GM23338 (cell line): ENCODE measurements around the gene MALRD1. TPM values are rescaled to one million over a fixed set of nuclear protein-coding genes. Genes with fewer than 3 reads are reported as not detected.

Experiments
- ATAC-seq: fragments of 200-7000 bp; cut with Tn5 transposase; 3 replicates; pipeline ENCODE4 v1.9.1; 2020
- DNase-seq: peaks from one replicate; pipeline ENCODE4 v3.0.0-alpha.2; 2015; ENCODE audit warnings: low spot score
- H2AFZ ChIP-seq: fragments of 200-600 bp; sonication (generic); 2 replicates; pipeline ENCODE4 v1.8.0; 2016; ENCODE audit warnings: antibody characterized with exemption, mild to moderate bottlenecking, moderate library complexity
- H3F3A ChIP-seq: fragments of 200-600 bp; sonication (generic); replicated peaks from 2 replicates; pipeline ENCODE4 v1.8.0; 2017; ENCODE audit warnings: antibody characterized with exemption, mixed run types, low read depth
- H3K27ac ChIP-seq: fragments of 200-600 bp; sonication (generic); 2 replicates; pipeline ENCODE4 v1.6.1; 2016; ENCODE audit warnings: low read depth
- H3K27me3 ChIP-seq: fragments of 200-600 bp; sonication (generic); 2 replicates; pipeline ENCODE4 v1.8.0; 2016; ENCODE audit warnings: mild to moderate bottlenecking, mixed run types, moderate library complexity; ENCODE audit not compliant: insufficient read depth
- H3K36me3 ChIP-seq: fragments of 200-600 bp; sonication (generic); 2 replicates; pipeline ENCODE4 v1.8.0; 2016; ENCODE audit warnings: mild to moderate bottlenecking; ENCODE audit not compliant: insufficient read depth
- H3K4me1 ChIP-seq: fragments of 200-600 bp; sonication (generic); 2 replicates; pipeline ENCODE4 v1.8.0; 2016; ENCODE audit warnings: mild to moderate bottlenecking, moderate library complexity; ENCODE audit not compliant: insufficient read depth
- H3K4me2 ChIP-seq: fragments of 200-600 bp; sonication (generic); 2 replicates; pipeline ENCODE4 v1.7.1; 2017; ENCODE audit warnings: mixed run types
- H3K4me3 ChIP-seq: fragments of 200-600 bp; sonication (generic); 2 replicates; pipeline ENCODE4 v1.6.1; 2016; ENCODE audit warnings: mixed run types
- H3K79me2 ChIP-seq: fragments of 200-600 bp; sonication (generic); replicated peaks from 2 replicates; pipeline ENCODE4 v1.8.0; 2017; ENCODE audit warnings: mild to moderate bottlenecking; ENCODE audit not compliant: insufficient read depth
- H3K9me2 ChIP-seq: fragments of 200-600 bp; sonication (generic); 2 replicates; pipeline ENCODE4 v1.8.0; 2017; ENCODE audit not compliant: insufficient read depth
- H4K20me1 ChIP-seq: fragments of 200-600 bp; sonication (generic); replicated peaks from 2 replicates; pipeline ENCODE4 v1.8.0; 2017; ENCODE audit warnings: mild to moderate bottlenecking; ENCODE audit not compliant: insufficient read depth
- H3K27ac Mint-ChIP-seq: 2 replicates; pipeline ENCODE4 v1.8.0; 2020; ENCODE audit warnings: inconsistent platforms, mild to moderate bottlenecking, moderate library complexity, mixed read lengths
- H3K27me3 Mint-ChIP-seq: 3 replicates; pipeline ENCODE4 v1.8.0; 2022; ENCODE audit warnings: low read depth, mild to moderate bottlenecking, moderate library complexity, mixed read lengths, inconsistent platforms; ENCODE audit not compliant: insufficient read depth, poor library complexity
- H3K36me3 Mint-ChIP-seq: 3 replicates; pipeline ENCODE4 v1.8.0; 2021; ENCODE audit warnings: low read depth, mild to moderate bottlenecking, inconsistent platforms, moderate library complexity, mixed read lengths
- H3K4me1 Mint-ChIP-seq: 3 replicates; pipeline ENCODE4 v1.8.0; 2020; ENCODE audit warnings: mild to moderate bottlenecking, inconsistent platforms, mixed read lengths
- H3K4me3 Mint-ChIP-seq: 3 replicates; pipeline ENCODE4 v1.8.0; 2021; ENCODE audit warnings: moderate library complexity, mild to moderate bottlenecking, inconsistent platforms, mixed read lengths
- H3K9me3 Mint-ChIP-seq: 3 replicates; pipeline ENCODE4 v1.8.0; 2020; ENCODE audit warnings: moderate library complexity, mild to moderate bottlenecking, inconsistent platforms, mixed read lengths
- CTCF ChIP-seq, 2 experiments: fragments of 200-600 bp in 1 of 2; sonication (generic) in 1 of 2; conservative IDR thresholded peaks; 2 replicates each; pipeline versions ENCODE4 v1.5.1 to v1.6.1; 2016 to 2017; ENCODE audit warnings: antibody characterized with exemption in 2 of 2, low read depth in 2 of 2, mild to moderate bottlenecking in 2 of 2, moderate library complexity in 1 of 2
- EZH2 ChIP-seq: fragments of 200-600 bp; sonication (generic); IDR thresholded peaks from one replicate; pipeline ENCODE4 v1.8.0; 2017; ENCODE audit warnings: antibody characterized with exemption, mild to moderate bottlenecking, low read depth; ENCODE audit not compliant: unreplicated experiment
- JUNB ChIP-seq: IDR thresholded peaks from one replicate; pipeline ENCODE4 v1.6.1; 2016; ENCODE audit warnings: antibody characterized with exemption; ENCODE audit not compliant: unreplicated experiment
- NANOG ChIP-seq: IDR thresholded peaks from 2 replicates; pipeline ENCODE4 v1.6.1; 2016; ENCODE audit warnings: antibody characterized with exemption, borderline replicate concordance
- REST ChIP-seq: IDR thresholded peaks from one replicate; pipeline ENCODE4 v1.6.1; 2018; ENCODE audit warnings: antibody characterized with exemption; ENCODE audit not compliant: unreplicated experiment
- STAT1 ChIP-seq: IDR thresholded peaks from one replicate; pipeline ENCODE4 v1.6.1; 2016; ENCODE audit warnings: antibody characterized with exemption; ENCODE audit not compliant: unreplicated experiment
- ZNF462 ChIP-seq: fragments of 250-450 bp; sonication (Bioruptor Pico); IDR thresholded peaks from 2 replicates; pipeline ENCODE4 v1.5.0; 2020; ENCODE audit warnings: mild to moderate bottlenecking, moderate library complexity
- polyA plus RNA-seq: library from polyadenylated mRNA; unstranded; fragments of >200 nt; fragmentation: Nextera tagmentation; extraction: Ambion mirVana; gene quantifications from 2 replicates; pipeline ENCODE4 v1.2.1, GENCODE V29; 2016
- total RNA-seq: library from RNA; depleted of rRNA; stranded (reverse); fragments of >200 nt; shearing (Covaris generic); gene quantifications from 2 replicates; pipeline ENCODE4 v1.2.3, GENCODE V29; 2014

The MALRD1 gene
- total and polyA plus RNA-seq, 2 experiments from 2014 or later, result 0.42 to 1.9 TPM

GRCh38 chr10:19077276-19077675, 28.7 kb downstream of the MALRD1 start:
- no peaks in the 10 kb centered on the region for H3K4me1 Mint-ChIP-seq
- DNase-seq (no peak), ATAC-seq (no peak)
- no peak overlapping the region for H3K27ac ChIP-seq
- H3K27ac Mint-ChIP-seq, result no peak overlapping the region
- no peaks in the 10 kb centered on the region for H3K79me2 ChIP-seq
- no peak overlapping the region for H3K4me3 Mint-ChIP-seq
- H3K4me2 ChIP-seq, result no peak overlapping the region
- no peak overlapping the region for H2AFZ ChIP-seq
- no peaks in the 10 kb centered on the region for H4K20me1 ChIP-seq
- no peaks in the 10 kb centered on the region for H3K27me3 Mint-ChIP-seq
- no peaks in the 10 kb centered on the region for H3K36me3 ChIP-seq
- H3F3A ChIP-seq, result no peaks in the 10 kb centered on the region
- H3K36me3 Mint-ChIP-seq, result no peaks in the 10 kb centered on the region
- H3K9me3 Mint-ChIP-seq, result peaks cover 8% of the 10 kb centered on the region; the same call in 2 of the 3 replicates
- TF ChIP-seq STAT1 (no peak), ZNF462 (no peak), JUNB (no peak), CTCF (conservative IDR thresholded peaks at IDR 0.05; ENCODE audit: low read depth in 2 of 2) (no peak), NANOG (no peak), EZH2 (no peak), REST (no peak)
- no peaks in the 10 kb centered on the region for H3K4me1 ChIP-seq
- no peak overlapping the region for H3K4me3 ChIP-seq
- no peaks in the 10 kb centered on the region for H3K9me2 ChIP-seq
- no peaks in the 10 kb centered on the region for H3K27me3 ChIP-seq
